Activated naive CD8-positive, alpha-beta T cell (primary cell): ENCODE data around the gene SNX9.
"Not testable (repeated sequence)": the region's sequence is repeated elsewhere in the genome, so short reads cannot be mapped to it uniquely, and the experiment has no call there.

Source experiments
- H3K27ac Mint-ChIP-seq: one replicate; pipeline ENCODE4 v1.8.0; 2021; ENCODE audit warnings: mixed read lengths
- H3K27me3 Mint-ChIP-seq: one replicate; pipeline ENCODE4 v1.8.0; 2021; ENCODE audit warnings: mixed read lengths
- H3K36me3 Mint-ChIP-seq: one replicate; pipeline ENCODE4 v1.8.0; 2021; ENCODE audit warnings: mixed read lengths
- H3K4me1 Mint-ChIP-seq: one replicate; pipeline ENCODE4 v1.8.0; 2021; ENCODE audit warnings: low read depth, mixed read lengths
- H3K4me3 Mint-ChIP-seq: one replicate; pipeline ENCODE4 v1.8.0; 2021; ENCODE audit warnings: mild to moderate bottlenecking, mixed read lengths
- H3K9me3 Mint-ChIP-seq: one replicate; pipeline ENCODE4 v1.8.0; 2021; ENCODE audit warnings: low read depth, mixed read lengths

The SNX9 gene

GRCh38 chr6:157961832-157962575, 139.0 kb downstream of the SNX9 start:
- no peaks in the 10 kb centered on the region for H3K27me3 Mint-ChIP-seq

GRCh38 chr6:157962601-157963302, 139.7 kb downstream of the SNX9 start:
- Mint-ChIP-seq H3K4me3 (peak overlapping the region; percentile 30), H3K9me3 (peaks cover 5% of the 10 kb centered on the region), H3K27me3 (no peaks in the 10 kb centered on the region), H3K4me1 (peaks cover 20% of the 10 kb centered on the region), H3K36me3 (peaks cover 10% of the 10 kb centered on the region), H3K27ac (peak overlapping the region; percentile 88)

More at GRCh38 chr6:157961832-157962575, 139.0 kb downstream of the SNX9 start:
- H3K36me3 Mint-ChIP-seq, result peaks cover 10% of the 10 kb centered on the region
- peaks cover 20% of the 10 kb centered on the region for H3K4me1 Mint-ChIP-seq
- H3K27ac Mint-ChIP-seq, result peak overlapping the region; percentile 88
- H3K4me3 Mint-ChIP-seq, result no peak overlapping the region
- peaks cover 5% of the 10 kb centered on the region for H3K9me3 Mint-ChIP-seq

GRCh38 chr6:157964100-157964499, 141.1 kb downstream of the SNX9 start:
- Mint-ChIP-seq H3K4me1 (peaks cover 20% of the 10 kb centered on the region), H3K36me3 (peaks cover 4% of the 10 kb centered on the region), H3K4me3 (no peak overlapping the region), H3K27me3 (no peaks in the 10 kb centered on the region), H3K27ac (peak overlapping the region; percentile 68), H3K9me3 (no peaks in the 10 kb centered on the region)

GRCh38 chr6:157965387-157965786, 142.3 kb downstream of the SNX9 start:
- H3K36me3 Mint-ChIP-seq, result no peaks in the 10 kb centered on the region
- no peak overlapping the region for H3K4me3 Mint-ChIP-seq
- H3K4me1 Mint-ChIP-seq, result peaks cover 20% of the 10 kb centered on the region
- H3K27me3 Mint-ChIP-seq, result no peaks in the 10 kb centered on the region
- no peaks in the 10 kb centered on the region for H3K9me3 Mint-ChIP-seq
- H3K27ac Mint-ChIP-seq, result no peak overlapping the region

- no peaks in the 10 kb centered on the region for H3K9me3 Mint-ChIP-seq
Measured at GRCh38 chr6:157966589-157966977, 143.5 kb downstream of the SNX9 start.

GRCh38 chr6:157967020-157967419, 144.0 kb downstream of the SNX9 start:
- Mint-ChIP-seq H3K36me3 (no peaks in the 10 kb centered on the region), H3K27ac (no peak overlapping the region), H3K27me3 (no peaks in the 10 kb centered on the region), H3K4me1 (peaks cover 16% of the 10 kb centered on the region), H3K9me3 (no peaks in the 10 kb centered on the region), H3K4me3 (no peak overlapping the region)

More at GRCh38 chr6:157966589-157966977, 143.5 kb downstream of the SNX9 start:
- Mint-ChIP-seq H3K27ac (no peak overlapping the region), H3K4me1 (peaks cover 17% of the 10 kb centered on the region), H3K4me3 (no peak overlapping the region), H3K27me3 (no peaks in the 10 kb centered on the region), H3K36me3 (no peaks in the 10 kb centered on the region)

GRCh38 chr6:157967486-157967885, 144.4 kb downstream of the SNX9 start:
- H3K9me3 Mint-ChIP-seq, result no peaks in the 10 kb centered on the region

GRCh38 chr6:157972177-157972576, 149.1 kb downstream of the SNX9 start:
- H3K36me3 Mint-ChIP-seq, H3K27ac Mint-ChIP-seq, H3K4me1 Mint-ChIP-seq, H3K27me3 Mint-ChIP-seq, H3K4me3 Mint-ChIP-seq, H3K9me3 Mint-ChIP-seq: not testable (repeated sequence)

More at GRCh38 chr6:157967486-157967885, 144.4 kb downstream of the SNX9 start:
- Mint-ChIP-seq H3K36me3 (no peaks in the 10 kb centered on the region), H3K27ac (no peak overlapping the region), H3K27me3 (no peaks in the 10 kb centered on the region), H3K4me3 (no peak overlapping the region), H3K4me1 (peaks cover 13% of the 10 kb centered on the region)

- Mint-ChIP-seq H3K4me3 (no peak overlapping the region), H3K36me3 (no peaks in the 10 kb centered on the region), H3K4me1 (peaks cover 5% of the 10 kb centered on the region), H3K27me3 (no peaks in the 10 kb centered on the region), H3K9me3 (no peaks in the 10 kb centered on the region), H3K27ac (peak overlapping the region; percentile 11)
Measured at GRCh38 chr6:157974341-157974894, 151.4 kb downstream of the SNX9 start.

- Mint-ChIP-seq H3K4me1 (peaks cover 11% of the 10 kb centered on the region), H3K9me3 (no peaks in the 10 kb centered on the region), H3K27me3 (no peaks in the 10 kb centered on the region), H3K36me3 (no peaks in the 10 kb centered on the region), H3K4me3 (no peak overlapping the region), H3K27ac (no peak overlapping the region)
Measured at GRCh38 chr6:157974967-157975366, 151.9 kb downstream of the SNX9 start.

GRCh38 chr6:157975456-157975855, 152.4 kb downstream of the SNX9 start:
- H3K9me3 Mint-ChIP-seq, result no peaks in the 10 kb centered on the region
- H3K36me3 Mint-ChIP-seq, result no peaks in the 10 kb centered on the region
- no peak overlapping the region for H3K27ac Mint-ChIP-seq
- H3K4me1 Mint-ChIP-seq, result peaks cover 16% of the 10 kb centered on the region
- no peaks in the 10 kb centered on the region for H3K27me3 Mint-ChIP-seq
- H3K4me3 Mint-ChIP-seq, result no peak overlapping the region

- no peaks in the 10 kb centered on the region for H3K9me3 Mint-ChIP-seq
- no peaks in the 10 kb centered on the region for H3K27me3 Mint-ChIP-seq
Measured at GRCh38 chr6:157976345-157977175, 153.5 kb downstream of the SNX9 start.

GRCh38 chr6:157977176-157977804, 154.2 kb downstream of the SNX9 start:
- H3K27me3 Mint-ChIP-seq, result no peaks in the 10 kb centered on the region
- no peaks in the 10 kb centered on the region for H3K9me3 Mint-ChIP-seq
- H3K4me1 Mint-ChIP-seq, result peaks cover 20% of the 10 kb centered on the region
- H3K36me3 Mint-ChIP-seq, result no peaks in the 10 kb centered on the region
- no peak overlapping the region for H3K4me3 Mint-ChIP-seq
- H3K27ac Mint-ChIP-seq, result no peak overlapping the region

More at GRCh38 chr6:157976345-157977175, 153.5 kb downstream of the SNX9 start:
- H3K4me1 Mint-ChIP-seq, result peaks cover 19% of the 10 kb centered on the region
- no peak overlapping the region for H3K4me3 Mint-ChIP-seq
- no peak overlapping the region for H3K27ac Mint-ChIP-seq
- H3K36me3 Mint-ChIP-seq, result no peaks in the 10 kb centered on the region

GRCh38 chr6:157978021-157978783, 155.2 kb downstream of the SNX9 start:
- H3K9me3 Mint-ChIP-seq, result no peaks in the 10 kb centered on the region
- H3K4me1 Mint-ChIP-seq, result peaks cover 29% of the 10 kb centered on the region
- H3K4me3 Mint-ChIP-seq, result no peak overlapping the region
- no peaks in the 10 kb centered on the region for H3K27me3 Mint-ChIP-seq
- no peaks in the 10 kb centered on the region for H3K36me3 Mint-ChIP-seq
- H3K27ac Mint-ChIP-seq, result no peak overlapping the region
